Fibroblast of lung (primary cell): Measurements from ENCODE around the gene LCLAT1. TPM values are rescaled to one million over a fixed set of nuclear protein-coding genes. Genes with fewer than 3 reads are reported as not detected.

ENCODE experiments used
- DNase-seq, 2 donors: peaks; one replicate each; pipeline versions ENCODE4 v3.0.0 to v3.0.0-alpha.2; 2010; ENCODE audit warnings: low read depth in 2 of 2
- H2AFZ ChIP-seq: 2 replicates; pipeline ENCODE4 v1.5.1; 2012; ENCODE audit warnings: low read length, control low read depth, inconsistent platforms
- H3K27ac ChIP-seq: 2 replicates; pipeline ENCODE4 v1.5.1; 2011; ENCODE audit warnings: low read length, control low read depth; ENCODE audit not compliant: insufficient read depth
- H3K27me3 ChIP-seq: 2 replicates; pipeline ENCODE4 v1.5.1; 2011; ENCODE audit warnings: mild to moderate bottlenecking, low read length; ENCODE audit not compliant: control insufficient read depth, insufficient read depth
- H3K36me3 ChIP-seq: 2 replicates; pipeline ENCODE4 v1.5.1; 2011; ENCODE audit warnings: low read length; ENCODE audit not compliant: control insufficient read depth, insufficient read depth
- H3K4me1 ChIP-seq: 2 replicates; pipeline ENCODE4 v1.5.1; 2011; ENCODE audit warnings: low read length; ENCODE audit not compliant: control insufficient read depth, insufficient read depth; ENCODE audit errors: extremely low read depth
- H3K4me2 ChIP-seq: 2 replicates; pipeline ENCODE4 v1.5.1; 2011; ENCODE audit warnings: low read length, control low read depth; ENCODE audit not compliant: insufficient read depth; ENCODE audit errors: extremely low read depth
- H3K4me3 ChIP-seq, 4 experiments: fragments of 200-600 bp in 1 of 4; sonication (generic) in 1 of 4; replicated peaks in 1 of 4; 2 replicates each; pipeline ENCODE4 v1.5.1; 2011 to 2016; ENCODE audit warnings: low read length in 4 of 4, low read depth in 3 of 4, mild to moderate bottlenecking in 3 of 4, control low read depth in 2 of 4, inconsistent platforms in 1 of 4, mixed read lengths in 1 of 4; ENCODE audit not compliant: insufficient read depth in 1 of 4; ENCODE audit errors: control extremely low read depth in 1 of 4
- H3K79me2 ChIP-seq: 2 replicates; pipeline ENCODE4 v1.5.1; 2012; ENCODE audit warnings: mild to moderate bottlenecking, low read length, inconsistent platforms; ENCODE audit not compliant: control insufficient read depth, insufficient read depth
- H3K9ac ChIP-seq: 2 replicates; pipeline ENCODE4 v1.5.1; 2011; ENCODE audit warnings: mild to moderate bottlenecking, low read length, control low read depth; ENCODE audit not compliant: insufficient read depth
- H3K9me3 ChIP-seq: 2 replicates; pipeline ENCODE4 v1.5.1; 2012; ENCODE audit warnings: low read depth, low read length; ENCODE audit not compliant: control insufficient read depth, insufficient read depth
- H4K20me1 ChIP-seq: 2 replicates; pipeline ENCODE4 v1.5.1; 2011; ENCODE audit warnings: low read length; ENCODE audit not compliant: control insufficient read depth, insufficient read depth; ENCODE audit errors: extremely low read depth
- EZH2 ChIP-seq: IDR thresholded peaks from 2 replicates; pipeline ENCODE4 v1.5.1; 2012; ENCODE audit warnings: low read length, control low read depth, mild to moderate bottlenecking; ENCODE audit errors: missing control alignments
- polyA plus RNA-seq, 2 donors: library from polyadenylated mRNA; depleted of rRNA in 1 of 2; stranded (reverse) in 1 of 2; unstranded in 1 of 2; fragments of >200 nt; gene quantifications; 2 replicates each; pipeline ENCODE4 v1.2.1, GENCODE V29; 2011 to 2012; ENCODE audit warnings: missing spikeins in 1 of 2
- total RNA-seq: library from RNA; depleted of rRNA; stranded (reverse); fragments of >200 nt; gene quantifications from 2 replicates; pipeline ENCODE4 v1.2.1, GENCODE V29; 2014
- TF ChIP-seq, protein P1 (sequence below), 2 donors: IDR thresholded peaks in 1 of 2; conservative IDR thresholded peaks in 1 of 2; 1 replicate in 1 of 2; 2 replicates in 1 of 2; pipeline ENCODE4 v1.5.1; 2011 to 2012; ENCODE audit warnings: low read length in 2 of 2, control low read depth in 1 of 2, inconsistent platforms in 1 of 2, low read depth in 1 of 2, mild to moderate bottlenecking in 1 of 2

LCLAT1 gene
- total and polyA plus RNA-seq, 2 donors (not counting 1 experiment from before 2014, with no cell fraction given) = 43.3 to 45.9 TPM

DNA sequence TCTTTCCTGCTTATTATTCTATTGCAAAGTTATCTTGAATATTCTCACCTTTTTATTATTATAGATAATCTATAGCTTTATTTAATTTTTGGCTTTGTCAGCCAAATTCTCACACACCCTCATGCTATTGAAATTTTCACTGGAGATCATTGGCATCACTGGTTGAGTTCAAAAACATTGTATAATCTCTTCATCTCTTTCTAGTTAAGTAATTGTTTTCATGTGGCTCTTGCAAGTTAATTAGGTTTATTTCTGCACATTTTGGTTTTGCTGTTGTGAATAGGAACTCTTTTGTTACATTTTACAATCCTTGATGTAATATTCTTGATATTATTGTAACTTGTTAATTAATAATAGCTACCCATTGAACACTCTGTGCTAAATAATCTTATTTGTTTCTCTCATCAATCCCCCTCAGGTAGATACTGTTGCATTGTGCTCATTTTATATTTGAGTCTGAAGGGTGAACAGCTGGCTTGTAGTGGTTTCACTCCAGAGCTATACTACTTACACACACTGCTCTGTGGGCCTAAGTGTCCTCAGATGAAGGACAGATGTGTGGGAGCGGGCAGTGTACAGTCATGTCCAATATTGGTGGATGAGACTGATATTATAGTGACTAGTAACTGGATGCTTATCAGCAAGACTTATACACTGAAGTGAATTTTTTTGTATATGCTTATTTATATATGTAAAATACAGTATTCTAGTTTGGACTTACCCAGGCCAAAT lies 112.7 kb downstream of the LCLAT1 start:
- H3K4me2 ChIP-seq = no peak overlapping the region
- H3K36me3 ChIP-seq = no peaks in the 10 kb centered on the region
- no peak overlapping the region for H3K4me3 ChIP-seq
- no peaks in the 10 kb centered on the region for H3K9me3 ChIP-seq
- TF ChIP-seq EZH2 = no peak
- TF ChIP-seq, protein P1, sequence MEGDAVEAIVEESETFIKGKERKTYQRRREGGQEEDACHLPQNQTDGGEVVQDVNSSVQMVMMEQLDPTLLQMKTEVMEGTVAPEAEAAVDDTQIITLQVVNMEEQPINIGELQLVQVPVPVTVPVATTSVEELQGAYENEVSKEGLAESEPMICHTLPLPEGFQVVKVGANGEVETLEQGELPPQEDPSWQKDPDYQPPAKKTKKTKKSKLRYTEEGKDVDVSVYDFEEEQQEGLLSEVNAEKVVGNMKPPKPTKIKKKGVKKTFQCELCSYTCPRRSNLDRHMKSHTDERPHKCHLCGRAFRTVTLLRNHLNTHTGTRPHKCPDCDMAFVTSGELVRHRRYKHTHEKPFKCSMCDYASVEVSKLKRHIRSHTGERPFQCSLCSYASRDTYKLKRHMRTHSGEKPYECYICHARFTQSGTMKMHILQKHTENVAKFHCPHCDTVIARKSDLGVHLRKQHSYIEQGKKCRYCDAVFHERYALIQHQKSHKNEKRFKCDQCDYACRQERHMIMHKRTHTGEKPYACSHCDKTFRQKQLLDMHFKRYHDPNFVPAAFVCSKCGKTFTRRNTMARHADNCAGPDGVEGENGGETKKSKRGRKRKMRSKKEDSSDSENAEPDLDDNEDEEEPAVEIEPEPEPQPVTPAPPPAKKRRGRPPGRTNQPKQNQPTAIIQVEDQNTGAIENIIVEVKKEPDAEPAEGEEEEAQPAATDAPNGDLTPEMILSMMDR (conservative IDR thresholded peaks at IDR 0.05 in 1 of 2, IDR thresholded peaks at IDR 0.05 in 1 of 2; ENCODE audit: low read depth in 1 of 2, low read length in 2 of 2) = no peak
- H3K79me2 ChIP-seq = no peaks in the 10 kb centered on the region
- no peak for DNase-seq
- no peak overlapping the region for H3K27ac ChIP-seq
- H3K4me1 ChIP-seq = no peaks in the 10 kb centered on the region
- H3K27me3 ChIP-seq = no peaks in the 10 kb centered on the region
- H3K9ac ChIP-seq = no peak overlapping the region
- no peak overlapping the region for H2AFZ ChIP-seq
- H4K20me1 ChIP-seq = no peaks in the 10 kb centered on the region

DNA sequence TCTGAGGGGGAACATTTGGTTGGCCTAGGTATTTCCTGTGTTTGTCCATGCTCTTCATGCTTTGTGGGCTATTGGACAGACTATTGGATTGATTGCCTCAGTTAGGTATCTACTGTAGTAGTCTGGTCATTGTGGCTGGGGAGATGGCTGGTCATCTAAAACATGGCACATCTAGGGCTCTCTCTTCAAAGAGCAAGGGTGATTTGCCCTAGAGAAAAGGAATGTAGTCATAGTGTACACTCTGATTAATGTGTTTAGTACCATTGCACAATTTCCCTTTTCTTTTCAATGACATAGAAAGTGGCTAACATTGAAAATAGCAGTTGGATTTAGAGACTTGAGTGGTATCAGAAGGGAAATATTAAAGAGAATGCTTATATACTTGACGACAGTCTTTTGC lies 114.3 kb downstream of the LCLAT1 start:
- TF ChIP-seq, protein P1 (conservative IDR thresholded peaks at IDR 0.05 in 1 of 2, IDR thresholded peaks at IDR 0.05 in 1 of 2; ENCODE audit: low read depth in 1 of 2, low read length in 2 of 2) = no peak
- TF ChIP-seq EZH2 = no peak
- Histone ChIP-seq H3K4me3 (no peak overlapping the region), H3K4me2 (no peak overlapping the region), H4K20me1 (no peaks in the 10 kb centered on the region), H3K27me3 (no peaks in the 10 kb centered on the region), H3K79me2 (no peaks in the 10 kb centered on the region), H3K27ac (no peak overlapping the region), H3K9me3 (no peaks in the 10 kb centered on the region), H3K36me3 (no peaks in the 10 kb centered on the region), H3K4me1 (peaks cover 5% of the 10 kb centered on the region), H2AFZ (no peak overlapping the region), H3K9ac (no peak overlapping the region)
- DNase-seq = no peak

DNA sequence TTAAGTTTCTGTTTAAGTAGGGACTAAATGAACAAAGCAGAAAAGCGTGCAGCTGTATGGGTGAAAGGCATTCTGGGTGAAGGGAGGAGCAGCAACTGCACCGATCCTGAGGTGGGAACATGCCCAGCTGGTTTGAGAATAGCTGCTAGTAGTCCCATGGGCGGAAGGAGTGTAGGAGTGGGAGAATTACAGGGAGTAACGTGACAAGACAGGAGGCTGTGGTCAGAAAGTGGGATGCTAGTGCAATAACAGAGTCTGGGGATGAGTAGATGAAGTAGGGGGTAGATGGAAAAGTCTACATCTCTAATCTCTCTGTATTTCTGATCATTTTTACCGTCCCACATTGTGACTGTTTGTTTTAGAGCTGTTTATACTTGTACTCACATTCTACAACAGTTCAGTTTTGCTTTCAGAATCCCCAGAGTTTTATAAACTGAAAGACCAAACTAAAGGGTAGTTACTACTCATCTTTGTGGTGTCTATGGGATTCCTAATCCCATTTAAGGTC lies 118.9 kb downstream of the LCLAT1 start:
- H3K27ac ChIP-seq = peak overlapping the region; percentile 65
- H3K4me1 ChIP-seq = peaks cover 7% of the 10 kb centered on the region
- no peak for TF ChIP-seq EZH2
- TF ChIP-seq, protein P1 (conservative IDR thresholded peaks at IDR 0.05 in 1 of 2, IDR thresholded peaks at IDR 0.05 in 1 of 2; ENCODE audit: low read depth in 1 of 2, low read length in 2 of 2) = no peak
- H3K36me3 ChIP-seq = no peaks in the 10 kb centered on the region
- H3K27me3 ChIP-seq = no peaks in the 10 kb centered on the region
- no peaks in the 10 kb centered on the region for H3K9me3 ChIP-seq
- H3K4me3 ChIP-seq = peak overlapping the region in 2 of 4 experiments; percentile 1 to 10
- peak overlapping the region; percentile 85 for H2AFZ ChIP-seq
- no peaks in the 10 kb centered on the region for H4K20me1 ChIP-seq
- H3K4me2 ChIP-seq = peak overlapping the region; percentile 74
- no peak for DNase-seq
- H3K9ac ChIP-seq = no peak overlapping the region
- H3K79me2 ChIP-seq = no peaks in the 10 kb centered on the region
